Sigmoid colon (tissue), 7 donors: ENCODE results near the gene C16orf92. TPM values are rescaled to one million over a fixed set of nuclear protein-coding genes. Genes with fewer than 3 reads are reported as not detected.

ENCODE experiments used
- DNase-seq: peaks from one replicate; pipeline ENCODE4 v3.0.0-alpha.2; 2019
- H3K27ac ChIP-seq, 4 donors: fragments of 200-600 bp; sonication (generic); one replicate each; pipeline ENCODE4 v1.5.1; 2016 to 2019; ENCODE audit warnings: mild to moderate bottlenecking in 1 of 4
- H3K27me3 ChIP-seq, 3 donors: fragments of 200-600 bp; sonication (generic); one replicate each; pipeline ENCODE4 v1.5.1; 2019; ENCODE audit warnings: mild to moderate bottlenecking in 1 of 3
- H3K36me3 ChIP-seq, 4 donors: fragments of 200-600 bp; sonication (generic); one replicate each; pipeline ENCODE4 v1.5.1; 2016 to 2019
- H3K4me1 ChIP-seq, 4 donors: fragments of 200-600 bp; sonication (generic); one replicate each; pipeline ENCODE4 v1.5.1; 2017 to 2019
- H3K4me3 ChIP-seq, 4 donors: fragments of 200-600 bp; sonication (generic); one replicate each; pipeline ENCODE4 v1.5.1; 2017 to 2019; ENCODE audit warnings: mild to moderate bottlenecking in 2 of 4, moderate library complexity in 1 of 4
- H3K9me3 ChIP-seq, 4 donors: fragments of 200-600 bp in 3 of 4; sonication (generic) in 3 of 4; one replicate each; pipeline versions ENCODE4 v1.5.1 to v1.6.1; 2013 to 2019
- CTCF ChIP-seq, 4 experiments: fragments of 450-650 bp in 3 of 4; fragments of 200-600 bp in 1 of 4; IDR thresholded peaks; one replicate each; pipeline ENCODE4 v1.5.1; 2016 to 2019; ENCODE audit warnings: antibody characterized with exemption in 4 of 4, mild to moderate bottlenecking in 3 of 4, moderate library complexity in 2 of 4
- EP300 ChIP-seq, 4 donors: sonication (generic); formaldehyde crosslinking; IDR thresholded peaks; one replicate each; pipeline ENCODE4 v1.6.1; 2017; ENCODE audit warnings: antibody characterized with exemption in 4 of 4
- POLR2A ChIP-seq, 2 donors: fragments of 450-650 bp; IDR thresholded peaks; one replicate each; pipeline ENCODE4 v1.6.1; 2016; ENCODE audit warnings: antibody characterized with exemption in 2 of 2, mild to moderate bottlenecking in 2 of 2, moderate library complexity in 2 of 2
- POLR2AphosphoS5 ChIP-seq, 4 donors: sonication (generic); formaldehyde crosslinking; IDR thresholded peaks; one replicate each; pipeline ENCODE4 v1.6.1; 2017; ENCODE audit warnings: antibody characterized with exemption in 4 of 4
- WGBS, 2 donors: extraction: QIAGEN DNeasy Blood & Tissue Kit; methylation state at CpG; one replicate each; pipeline ENCODE4 v1.1.7; 2013; 5-methylcytosine and 5-hydroxymethylcytosine counted together
- intact Hi-C: fragments of 100-400 bp; cut with DNase I; formaldehyde crosslinking; loops from one replicate; pipeline ENCODE4 v1.15.1; 2023
- polyA plus RNA-seq, 3 donors: library from polyadenylated mRNA; stranded (reverse); fragments of 200-250 nt; gene quantifications; one replicate each; pipeline ENCODE4 v1.2.3, GENCODE V29; 2013
- total RNA-seq, 4 donors: library from RNA; depleted of rRNA; stranded (reverse); fragments of >200 nt; gene quantifications; one replicate each; pipeline ENCODE4 v1.1.0, GENCODE V29; 2016
- donor health status: healthy with polysubstance abuse.
- donor health status: Bipolar disorder and iron deficiency.
- donor health status: healthy.

C16orf92 gene
- total and polyA plus RNA-seq, 7 donors: not detected

- Histone ChIP-seq H3K4me3 (no peak overlapping the region), H3K27me3 (no peaks in the 10 kb centered on the region), H3K27ac (no peak overlapping the region), H3K4me1 (no peaks in the 10 kb centered on the region), H3K36me3 (peaks cover 59 to 100% (median 94%) of the 10 kb centered on the region in 4 donors), H3K9me3 (no peaks in the 10 kb centered on the region)
- DNase-seq: no peak
- intact Hi-C loops: no loop called here
- TF ChIP-seq EP300 (IDR thresholded peaks at IDR 0.05): no peak
- no peak for TF ChIP-seq POLR2A (IDR thresholded peaks at IDR 0.05)
- TF ChIP-seq CTCF (IDR thresholded peaks at IDR 0.05): no peak
- no peak for TF ChIP-seq POLR2AphosphoS5 (IDR thresholded peaks at IDR 0.05)
- WGBS, 2 donors: 95 to 96% methylated on average over 28 of the region's 28 CpGs
Measured at GRCh38 chr16:29985271-29985811, 37.7 kb upstream of the C16orf92 start.

- intact Hi-C loops: no loop called here
- 95% methylated on average over 20 of the region's 20 CpGs for WGBS, 2 donors
- TF ChIP-seq CTCF (IDR thresholded peaks at IDR 0.05): no peak
- TF ChIP-seq POLR2AphosphoS5 (IDR thresholded peaks at IDR 0.05): no peak
- TF ChIP-seq EP300 (IDR thresholded peaks at IDR 0.05): no peak
- no peak for TF ChIP-seq POLR2A (IDR thresholded peaks at IDR 0.05)
- Histone ChIP-seq H3K27me3 (no peaks in the 10 kb centered on the region), H3K9me3 (no peaks in the 10 kb centered on the region), H3K27ac (no peak overlapping the region), H3K4me3 (no peak overlapping the region), H3K36me3 (peaks cover 59 to 100% (median 94%) of the 10 kb centered on the region in 4 donors), H3K4me1 (no peaks in the 10 kb centered on the region)
- no peak for DNase-seq
Measured at GRCh38 chr16:29986231-29986630, 36.8 kb upstream of the C16orf92 start.

GRCh38 chr16:29986931-29987330 is 36.1 kb upstream of the C16orf92 start:
- Histone ChIP-seq H3K27me3 (no peaks in the 10 kb centered on the region), H3K4me1 (no peaks in the 10 kb centered on the region), H3K36me3 (peaks cover 53 to 100% (median 89%) of the 10 kb centered on the region in 4 donors), H3K4me3 (no peak overlapping the region), H3K9me3 (no peaks in the 10 kb centered on the region), H3K27ac (no peak overlapping the region)
- intact Hi-C loops: no loop called here
- WGBS, 2 donors: 93 to 95% methylated on average over 5 of the region's 5 CpGs
- no peak for DNase-seq
- no peak for TF ChIP-seq POLR2A (IDR thresholded peaks at IDR 0.05)

GRCh38 chr16:29987371-29988085 is 35.5 kb upstream of the C16orf92 start:
- 95 to 96% methylated on average over 35 of the region's 35 CpGs for WGBS, 2 donors
- H3K4me3 ChIP-seq: no peak overlapping the region
- peaks cover 51 to 100% (median 84%) of the 10 kb centered on the region in 4 donors for H3K36me3 ChIP-seq
- H3K27ac ChIP-seq: no peak overlapping the region
- H3K9me3 ChIP-seq: no peaks in the 10 kb centered on the region
- no peak for TF ChIP-seq CTCF (IDR thresholded peaks at IDR 0.05)
- H3K27me3 ChIP-seq: no peaks in the 10 kb centered on the region
- H3K4me1 ChIP-seq: no peaks in the 10 kb centered on the region
- no peak for DNase-seq
- intact Hi-C loops: no loop called here

GRCh38 chr16:29988346-29989075 is 34.5 kb upstream of the C16orf92 start:
- peak; percentile 52 for DNase-seq
- 92 to 93% methylated on average over 17 of the region's 17 CpGs for WGBS, 2 donors
- H3K4me1 ChIP-seq: peaks cover 0 to 2% (median 0%) of the 10 kb centered on the region in 4 donors
- H3K9me3 ChIP-seq: no peaks in the 10 kb centered on the region
- intact Hi-C loops: no loop called here
- H3K27ac ChIP-seq: no peak overlapping the region
- no peaks in the 10 kb centered on the region for H3K27me3 ChIP-seq
- H3K36me3 ChIP-seq: peaks cover 42 to 100% (median 77%) of the 10 kb centered on the region in 4 donors
- TF ChIP-seq EP300 (IDR thresholded peaks at IDR 0.05) (no peak), POLR2A (IDR thresholded peaks at IDR 0.05) (no peak), CTCF (IDR thresholded peaks at IDR 0.05) (no peak), POLR2AphosphoS5 (IDR thresholded peaks at IDR 0.05) (no peak)
- H3K4me3 ChIP-seq: no peak overlapping the region
